ENCODE data around the gene USF1.
"Not testable (repeated sequence)": the region's sequence is repeated elsewhere in the genome, so short reads cannot be mapped to it uniquely, and the experiment has no call there.

Gene USF1

DNA sequence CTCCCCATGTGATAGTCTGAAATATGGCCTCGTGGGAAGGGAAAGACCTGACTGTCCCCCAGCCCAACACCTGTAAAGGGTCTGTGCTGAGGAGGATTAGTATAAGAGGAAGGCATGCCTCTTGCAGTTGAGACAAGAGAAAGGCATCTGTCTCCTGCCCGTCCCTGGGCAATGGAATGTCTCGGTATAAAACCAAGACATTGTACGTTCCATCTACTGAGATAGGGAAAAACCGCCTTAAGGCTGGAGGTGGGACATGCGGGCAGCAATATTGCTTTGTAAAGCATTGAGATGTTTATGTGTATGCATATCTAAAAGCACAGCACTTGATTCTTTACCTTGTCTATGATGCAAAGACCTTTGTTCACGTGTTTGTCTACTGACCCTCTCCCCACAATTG lies 28.6 kb downstream of the USF1 start:
- DNase-seq: not testable (repeated sequence)

DNA sequence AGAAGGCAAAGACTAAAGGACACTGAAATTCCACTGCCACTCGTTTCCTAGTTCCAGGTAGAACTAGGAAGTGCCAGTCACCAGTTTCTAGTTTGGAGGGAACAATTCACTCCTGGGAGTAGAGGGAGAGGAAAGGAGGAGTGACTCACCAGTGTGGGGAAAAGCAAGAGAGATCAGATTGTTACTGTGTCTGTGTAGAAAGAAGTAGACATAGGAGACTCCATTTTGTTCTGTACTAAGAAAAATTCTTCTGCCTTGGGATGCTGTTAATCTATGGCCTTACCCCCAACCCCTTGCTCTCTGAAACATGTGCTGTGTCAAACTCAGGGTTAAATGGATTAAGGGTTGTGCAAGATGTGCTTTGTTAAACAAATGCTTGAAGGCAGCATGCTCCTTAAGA lies 29.1 kb downstream of the USF1 start:
- not testable (repeated sequence) for DNase-seq

DNA sequence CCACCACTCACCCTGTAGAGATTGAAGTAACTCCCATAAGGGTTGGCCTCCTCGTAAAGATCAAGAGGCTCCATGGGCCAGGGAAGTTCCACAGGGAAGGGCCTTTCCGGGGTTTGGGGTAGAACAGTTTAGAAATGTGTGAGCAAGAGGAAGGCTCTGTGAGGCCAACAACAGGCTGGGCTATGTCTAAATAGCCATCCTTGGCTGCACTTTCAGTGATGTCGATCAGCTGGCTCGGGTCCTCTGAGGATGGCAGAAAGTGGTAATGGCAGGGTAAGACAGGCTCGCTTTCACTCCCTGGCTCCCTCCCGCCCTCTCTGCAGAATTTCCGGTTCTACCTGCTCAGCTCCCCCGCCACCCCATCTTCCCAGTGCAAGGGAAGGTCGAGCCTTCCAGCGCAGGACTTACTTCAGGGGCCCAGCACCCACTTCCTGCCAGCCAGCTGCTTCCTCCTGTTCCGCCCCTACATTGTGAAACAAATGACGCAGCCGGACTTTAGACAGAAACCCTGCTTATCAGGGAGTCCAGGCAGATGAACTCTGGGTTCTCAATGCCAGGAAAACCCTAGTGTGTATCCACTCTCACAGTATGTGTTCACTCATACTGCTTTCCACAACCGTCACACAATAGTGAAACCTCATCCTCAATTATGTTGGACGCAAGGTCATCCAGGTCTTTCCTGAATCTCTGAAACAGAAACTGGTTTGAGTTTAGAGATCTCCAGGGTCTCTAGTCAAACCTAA lies 32.1 kb downstream of the USF1 start:
- no peak for DNase-seq

DNA sequence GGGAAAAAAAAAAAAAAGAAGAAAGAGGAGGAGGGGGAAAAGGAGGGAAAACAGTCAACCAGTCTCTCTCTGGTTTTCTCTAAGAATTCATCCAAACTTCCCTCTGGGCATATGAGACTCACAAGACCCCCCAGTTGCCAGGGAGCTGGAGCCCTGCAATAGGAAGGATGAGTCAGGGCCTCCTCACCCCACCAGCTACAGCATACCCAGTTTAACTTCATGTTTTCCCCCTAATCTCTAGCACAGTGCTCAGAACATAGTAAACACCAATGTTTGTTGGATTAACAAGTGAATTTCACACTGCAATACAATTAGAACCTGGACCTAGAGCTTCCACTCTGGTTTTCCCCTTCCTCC lies 32.7 kb downstream of the USF1 start:
- DNase-seq: no peak

DNA sequence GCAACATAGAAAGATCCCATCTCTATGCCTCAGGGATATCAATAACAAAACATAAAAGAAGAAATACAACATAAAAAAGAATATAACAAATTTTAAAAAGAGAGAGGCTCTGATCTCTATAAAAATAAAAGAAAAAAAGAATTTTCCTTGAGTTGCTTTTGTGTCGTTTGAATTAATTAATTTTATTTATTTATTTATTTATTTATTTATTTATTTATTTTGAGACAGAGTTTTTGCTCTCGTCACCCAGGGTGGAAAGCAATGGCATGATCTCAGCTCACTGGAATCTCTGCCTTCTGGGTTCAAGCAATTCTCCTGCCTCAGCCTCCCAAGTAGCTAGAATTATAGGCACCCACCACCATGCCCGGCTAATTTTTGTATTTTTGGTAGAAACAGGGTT lies 33.4 kb downstream of the USF1 start:
- DNase-seq: no peak

DNA sequence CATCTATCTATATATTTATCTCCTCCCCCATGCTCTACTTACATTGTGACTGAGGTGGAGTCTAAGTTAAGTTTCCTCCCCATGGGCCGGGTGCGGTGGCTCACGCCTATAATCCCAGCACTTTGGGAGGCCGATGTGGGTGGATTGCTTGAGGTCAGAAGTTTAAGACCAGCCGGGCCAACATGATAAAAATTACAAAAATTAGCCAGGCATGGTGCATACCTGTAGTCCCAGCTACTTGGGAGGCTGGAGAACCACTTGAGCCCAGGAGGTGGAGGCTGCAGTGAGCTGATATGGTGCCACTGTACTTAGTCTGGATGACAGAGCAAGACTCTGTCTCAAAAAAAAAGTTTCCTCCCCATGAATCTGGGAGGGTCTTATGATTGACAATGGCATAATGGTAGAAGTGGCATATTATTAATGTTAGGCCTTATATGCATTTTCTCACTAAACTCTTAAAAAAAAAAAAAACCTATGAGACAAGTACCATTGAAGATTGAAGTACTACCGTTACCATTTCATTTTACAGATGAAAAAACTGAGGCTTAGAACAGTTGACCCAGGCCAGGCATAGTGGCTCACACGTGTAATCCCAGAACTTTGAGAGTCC lies 36.1 kb downstream of the USF1 start:
- no peak for DNase-seq

DNA sequence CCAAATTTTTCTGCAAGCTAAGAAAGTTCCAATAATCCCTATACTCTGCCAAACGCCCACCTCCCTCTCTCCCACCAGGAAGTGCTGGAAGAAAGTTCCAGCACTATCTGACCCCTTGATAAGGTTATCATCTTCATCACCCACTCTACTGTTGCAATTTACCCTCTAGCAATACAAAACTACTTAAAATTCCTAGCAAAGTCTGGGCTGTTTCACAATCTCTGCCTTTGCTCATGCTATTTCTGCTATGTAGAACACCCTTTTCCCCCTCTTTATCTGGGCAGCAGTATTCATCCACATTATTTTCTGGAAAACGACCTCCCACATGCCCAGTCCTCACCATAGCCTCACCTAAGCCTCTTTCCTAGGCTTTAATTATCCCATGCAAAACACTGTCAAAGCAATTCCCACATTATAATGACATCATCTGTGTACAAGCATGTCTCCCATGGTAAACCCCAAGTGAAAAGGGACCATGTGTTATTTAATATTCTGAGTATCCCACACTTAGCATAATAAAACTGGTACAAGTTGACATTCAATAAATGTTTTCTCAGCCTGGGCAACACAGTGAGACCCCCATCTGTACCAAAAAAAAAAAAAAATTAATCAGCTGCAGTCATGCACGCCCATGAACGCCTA lies 36.8 kb downstream of the USF1 start:
- DNase-seq: no peak

DNA sequence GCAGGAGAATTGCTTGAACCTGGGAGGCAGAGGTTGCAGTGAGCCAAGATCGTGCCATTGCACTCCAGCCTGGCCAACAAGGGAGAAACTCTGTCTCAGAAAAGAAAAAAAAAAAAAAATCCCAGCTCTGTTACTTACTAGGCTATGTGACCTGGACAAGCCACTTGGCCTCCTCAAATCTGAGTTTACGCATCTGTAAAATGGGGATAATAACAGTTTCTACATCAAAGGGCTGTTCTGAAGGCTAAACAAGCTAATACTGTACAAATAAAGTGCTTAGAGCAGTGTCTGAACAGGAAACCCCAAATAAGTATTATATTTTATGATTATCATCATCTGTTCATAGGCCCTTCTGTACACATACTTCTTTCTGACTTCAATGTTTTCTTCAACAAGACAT lies 38.4 kb downstream of the USF1 start:
- no peak for DNase-seq

DNA sequence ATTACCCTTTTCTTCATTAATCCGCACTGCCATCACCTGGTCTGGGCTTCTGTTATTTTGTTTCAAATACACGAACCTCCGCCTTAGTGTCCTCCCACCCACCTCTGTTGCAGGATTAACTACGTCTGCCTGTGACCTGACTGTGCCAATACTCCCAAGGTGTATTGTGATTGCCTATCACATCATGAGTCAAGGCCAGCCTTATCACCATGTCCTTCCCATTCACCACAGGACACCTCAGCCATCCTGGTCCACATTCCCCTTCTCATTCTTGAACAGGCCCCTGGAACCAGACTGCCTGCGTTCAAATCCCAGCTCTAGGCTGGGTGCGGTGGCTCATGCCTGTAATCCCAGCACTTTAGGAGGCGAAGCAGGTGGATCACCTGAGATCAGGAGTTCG lies 39.2 kb downstream of the USF1 start:
- DNase-seq: no peak

DNA sequence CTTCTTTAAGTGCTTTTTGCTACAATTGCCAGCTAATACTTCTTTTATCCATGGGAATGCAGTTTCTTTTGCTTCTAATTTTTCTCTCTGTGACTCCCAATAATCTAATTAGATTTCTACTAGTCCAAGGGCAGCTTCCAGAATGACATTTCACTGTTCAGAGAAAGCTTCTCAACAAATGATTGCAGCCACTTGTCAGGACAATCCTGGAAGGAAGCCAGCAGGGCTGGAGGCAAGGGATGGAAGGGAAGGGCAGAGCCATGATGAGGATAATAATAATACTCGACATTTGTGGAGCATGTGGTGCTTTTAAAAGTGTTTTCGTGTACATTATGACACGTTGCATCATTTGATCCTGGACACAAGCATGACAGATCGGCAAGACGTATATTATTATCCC lies 44.3 kb downstream of the USF1 start:
- DNase-seq: no peak

DNA sequence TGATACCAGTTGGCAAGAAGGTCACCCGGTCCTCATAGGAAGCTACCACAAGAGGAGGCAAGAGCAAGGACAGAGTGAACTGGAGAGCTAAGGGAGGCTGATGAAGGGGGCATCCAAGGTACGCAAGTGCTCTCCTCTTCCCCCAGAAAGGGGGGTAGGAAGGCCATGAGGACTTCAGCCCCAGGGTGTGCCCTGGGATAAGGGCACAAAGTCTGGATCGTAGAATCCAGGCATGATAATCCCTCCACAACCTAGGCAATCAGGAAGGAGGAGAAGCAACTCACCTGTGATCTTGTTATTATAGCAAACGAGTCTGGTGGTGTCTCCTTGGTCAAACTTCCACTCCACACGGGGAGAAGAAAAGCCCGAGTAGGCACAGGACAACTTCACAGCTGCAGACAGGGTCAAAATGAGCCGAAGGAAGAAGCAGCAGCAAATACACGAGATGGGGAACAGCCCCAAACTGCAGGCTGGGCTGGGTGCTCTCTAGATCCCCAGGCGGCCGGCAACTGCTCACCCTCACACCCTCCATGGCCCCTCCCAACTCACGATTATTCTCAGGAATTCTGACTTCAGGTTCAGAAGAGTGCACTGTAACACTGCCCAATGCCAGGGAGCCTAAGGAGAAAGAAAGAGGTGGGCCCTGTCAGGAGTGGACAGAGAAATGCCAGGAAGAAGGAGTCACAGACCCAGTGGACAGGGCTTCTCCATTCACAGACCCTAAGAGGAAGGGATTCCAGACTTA lies 44.9 kb downstream of the USF1 start:
- DNase-seq: no peak

DNA sequence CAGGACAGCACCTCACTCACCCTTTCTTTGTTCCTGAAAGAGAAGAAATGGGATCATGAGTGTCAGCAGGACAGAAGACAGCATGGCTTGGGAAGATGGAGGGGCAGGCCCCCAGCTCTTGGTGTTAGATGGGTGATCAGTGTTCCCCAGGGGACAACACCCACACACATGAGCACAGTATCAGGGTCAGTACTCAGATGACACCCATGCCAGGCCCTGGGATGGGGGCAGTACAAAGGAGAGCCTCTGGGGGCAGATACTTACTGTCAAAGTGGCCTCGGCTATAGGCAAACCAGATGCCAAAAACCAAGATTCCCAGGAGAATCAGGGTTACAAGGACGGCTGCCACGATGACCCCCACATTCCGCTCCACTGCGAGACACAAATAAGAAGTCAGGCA lies 46.4 kb downstream of the USF1 start:
- no peak for DNase-seq

DNA sequence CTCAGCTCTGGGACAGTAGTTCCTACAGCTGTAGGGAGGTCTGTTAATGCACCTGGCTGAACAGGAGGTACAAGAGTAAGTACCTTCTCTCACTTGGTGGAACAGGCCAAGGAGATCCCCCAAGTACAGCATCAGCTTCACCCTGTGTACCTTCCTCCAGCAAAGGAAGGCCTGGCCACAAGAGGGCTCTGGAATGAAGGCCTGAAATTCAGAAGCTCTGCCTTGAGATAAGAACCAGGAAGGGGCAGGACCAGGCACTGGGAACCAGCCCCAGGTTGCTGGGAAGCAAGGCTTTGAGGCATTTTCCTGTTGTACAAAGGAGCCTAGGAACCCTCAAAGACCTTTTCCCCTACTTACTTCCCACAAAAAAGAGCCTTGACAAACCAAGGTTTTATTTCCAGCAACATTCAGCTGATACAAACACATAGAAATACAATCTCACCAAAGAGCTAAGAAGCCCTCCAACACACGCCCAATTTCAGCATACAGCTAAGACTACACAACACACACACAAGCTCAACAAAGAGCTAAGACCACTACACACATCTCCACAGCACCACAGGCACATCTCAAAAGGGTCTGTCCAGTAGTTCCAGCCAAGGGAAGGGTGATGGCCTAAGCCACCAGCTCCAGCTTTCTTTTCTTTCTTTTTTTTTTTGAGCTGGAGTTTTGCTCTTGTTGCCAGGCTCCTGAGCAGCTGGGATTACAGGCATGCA lies 48.3 kb downstream of the USF1 start:
- peak; percentile 26 for DNase-seq

DNA sequence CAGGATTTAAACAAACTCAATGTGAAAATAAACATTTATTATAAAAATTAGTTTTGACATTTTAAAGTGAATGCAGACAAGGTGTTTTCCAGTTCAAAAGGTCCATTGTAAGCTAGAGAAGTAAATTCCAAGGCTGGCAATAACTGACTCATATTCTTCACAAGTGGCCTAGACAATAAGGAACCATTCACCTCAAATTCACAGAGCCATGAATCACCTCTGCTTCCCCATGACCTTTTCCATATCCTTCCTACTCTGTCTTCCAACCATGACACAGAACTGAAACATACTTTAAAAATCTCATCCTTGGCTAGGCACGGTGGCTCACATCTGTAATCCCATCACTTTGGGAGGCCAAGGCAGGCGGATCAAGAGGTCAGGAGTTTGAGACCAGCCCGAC lies 49.6 kb downstream of the USF1 start:
- DNase-seq: no peak

DNA sequence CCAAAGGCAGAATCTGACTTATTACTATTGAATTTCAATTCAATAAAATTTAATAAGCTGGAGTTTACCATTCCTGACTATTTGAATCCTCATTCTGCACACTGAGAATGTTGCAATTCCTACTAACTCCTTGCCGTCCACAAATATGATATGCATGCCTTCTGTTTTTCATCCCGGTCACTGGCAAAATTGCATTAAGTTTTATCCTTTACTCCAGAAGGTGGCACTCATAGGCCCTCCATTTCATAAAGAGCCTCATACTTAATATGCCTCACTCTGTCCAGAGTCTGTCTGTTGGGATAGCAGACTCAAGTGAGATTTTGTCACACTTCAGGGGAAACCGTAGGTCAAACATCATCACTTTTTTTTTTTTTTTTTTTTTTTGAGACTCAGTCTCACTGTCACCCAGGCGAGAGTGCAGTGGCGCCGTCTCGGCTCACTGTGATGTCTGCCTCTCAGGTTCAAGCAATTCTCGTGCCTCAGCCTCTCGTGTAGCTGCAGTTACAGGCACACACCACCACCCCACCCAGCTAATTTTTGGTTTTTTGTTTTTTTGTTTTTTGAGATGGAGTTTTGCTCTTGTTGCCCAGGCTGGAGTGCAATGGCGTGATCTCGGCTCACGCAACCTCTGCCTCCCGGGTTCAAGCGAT lies 52.1 kb downstream of the USF1 start:
- no peak for DNase-seq

DNA sequence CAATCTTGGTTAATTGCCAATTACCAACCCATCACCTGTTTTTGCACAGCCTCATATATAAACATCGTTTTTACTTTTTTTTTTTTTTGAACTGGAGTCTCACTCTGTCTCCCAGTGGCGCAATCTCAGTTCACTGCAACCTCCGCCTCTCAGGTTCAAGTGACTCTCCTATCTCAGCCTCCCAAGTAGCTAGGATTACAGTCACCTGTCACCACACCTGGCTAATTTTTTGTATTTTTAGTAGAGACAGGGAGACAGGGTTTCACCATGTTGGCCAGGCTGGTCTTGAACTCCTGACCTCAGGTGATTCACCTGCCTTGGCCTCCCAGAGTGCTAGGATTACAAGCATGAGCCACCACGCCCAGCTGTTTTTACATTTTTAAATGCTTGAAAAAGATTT lies 53.7 kb downstream of the USF1 start:
- not testable (repeated sequence) for DNase-seq
